ENCODE measurements around the gene BCL2A1.

Gene BCL2A1

GRCh38 chr15:79988448-79989117 is 17.6 kb upstream of the BCL2A1 start:
- no peak for TF ChIP-seq CTCF (IDR thresholded peaks at IDR 0.05)

DNA sequence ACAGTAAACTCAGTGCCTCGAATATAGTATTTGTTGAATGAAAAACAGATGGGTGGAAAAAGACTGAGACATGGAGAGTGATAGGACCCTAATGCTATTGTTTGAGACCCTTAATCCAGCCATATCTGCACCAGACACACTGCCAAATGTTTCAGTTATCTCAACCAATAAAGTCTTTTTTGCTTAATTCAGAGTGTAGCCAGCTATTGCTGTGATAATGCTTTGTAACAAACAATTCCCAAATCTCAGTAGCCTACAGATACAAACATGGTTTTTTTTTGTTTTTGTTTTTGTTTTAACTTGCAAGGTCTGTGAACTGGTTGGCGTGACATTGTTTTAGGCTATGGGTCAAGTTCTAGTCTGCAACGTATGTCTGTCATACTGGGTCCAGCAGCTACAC is 17.0 kb upstream of the BCL2A1 start:
- H3K4me3 ChIP-seq, result no peak overlapping the region
- no peak overlapping the region for H3K27ac ChIP-seq
- TF ChIP-seq CTCF (IDR thresholded peaks at IDR 0.05), result no peak
- no peak for DNase-seq (ENCODE audit: low spot score)

More at GRCh38 chr15:79988448-79989117, 17.6 kb upstream of the BCL2A1 start:
- DNase-seq (ENCODE audit: low spot score), result no peak
- H3K4me3 ChIP-seq, result no peak overlapping the region
- no peak overlapping the region for H3K27ac ChIP-seq

GRCh38 chr15:79987569-79987955 is 16.6 kb upstream of the BCL2A1 start:
- H3K27ac ChIP-seq, result no peak overlapping the region
- no peak overlapping the region for H3K4me3 ChIP-seq
- DNase-seq (ENCODE audit: low spot score), result no peak
- TF ChIP-seq CTCF (IDR thresholded peaks at IDR 0.05), result no peak

- no peak for TF ChIP-seq CTCF (IDR thresholded peaks at IDR 0.05)
- no peak for DNase-seq (ENCODE audit: low spot score)
- Histone ChIP-seq H3K4me3 (no peak overlapping the region), H3K27ac (no peak overlapping the region)
These were observed 10.9 kb upstream of the BCL2A1 start for GRCh38 chr15:79981831-79982455.

DNA sequence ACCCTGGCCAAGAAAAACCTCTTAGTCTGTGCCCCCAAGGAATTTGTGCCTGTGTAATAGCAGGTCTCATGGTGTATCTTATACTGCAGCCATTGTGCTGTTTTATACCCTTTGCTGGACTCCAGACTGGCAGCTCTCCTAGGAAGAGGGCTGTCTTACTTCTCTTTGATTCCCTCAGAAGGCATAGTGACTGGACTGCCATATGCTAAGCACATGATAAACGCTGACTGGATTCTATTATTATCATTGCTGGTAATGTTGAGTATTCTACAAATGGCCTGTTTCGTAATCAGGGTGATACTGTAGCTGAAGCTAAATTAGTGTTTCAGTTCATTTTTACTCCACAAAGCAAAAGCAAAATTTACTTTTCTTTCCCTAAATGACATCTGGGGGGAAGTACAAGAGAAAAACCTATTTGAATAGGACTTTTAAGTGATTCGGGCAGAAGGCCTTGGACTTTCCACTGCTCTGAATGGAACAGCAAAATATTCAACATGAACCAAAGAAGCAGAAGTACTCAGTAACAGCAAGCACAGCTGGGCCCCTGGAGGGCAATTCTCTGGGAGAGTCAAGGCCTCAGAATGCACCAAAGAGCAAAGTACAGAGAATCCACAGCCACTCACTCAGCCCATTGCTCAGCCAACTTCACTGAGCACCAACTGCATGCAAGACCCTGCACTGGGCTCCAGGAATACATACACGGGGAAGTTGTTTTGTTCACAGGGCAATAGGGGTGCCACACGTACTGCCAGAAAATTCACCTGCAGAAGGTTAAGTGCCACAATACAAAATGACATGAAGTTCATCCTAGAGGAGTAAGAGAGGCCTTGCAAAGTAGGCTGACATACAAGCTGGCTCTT is 7.9 kb upstream of the BCL2A1 start:
- no peak overlapping the region for H3K4me3 ChIP-seq
- no peak for DNase-seq (ENCODE audit: low spot score)
- no peak for TF ChIP-seq CTCF (IDR thresholded peaks at IDR 0.05)
- peak overlapping the region; percentile 52 to 61 for H3K27ac ChIP-seq

- DNase-seq (ENCODE audit: low spot score), result no peak
- TF ChIP-seq CTCF (IDR thresholded peaks at IDR 0.05), result no peak
- H3K27ac ChIP-seq, result peak overlapping the region; percentile 52 to 61
- no peak overlapping the region for H3K4me3 ChIP-seq
These were observed 7.3 kb upstream of the BCL2A1 start for GRCh38 chr15:79978260-79978654.
